DND-41 (cell line): ENCODE data around the gene PSMG1.
"Not testable (repeated sequence)": the region's sequence is repeated elsewhere in the genome, so short reads cannot be mapped to it uniquely, and the experiment has no call there.

Experiments used
- ATAC-seq: fragments of 200-7000 bp; cut with Tn5 transposase; 3 replicates; pipeline ENCODE4 v1.9.1; 2021; ENCODE audit warnings: low read depth; ENCODE audit not compliant: insufficient read depth
- DNase-seq: peaks from one replicate; pipeline ENCODE4 v3.0.0-alpha.2; 2020
- H2AFZ ChIP-seq: 2 replicates; pipeline ENCODE4 v1.6.0; 2012; ENCODE audit warnings: low read depth, low read length
- H3K27ac ChIP-seq: 2 replicates; pipeline ENCODE4 v1.5.1; 2012; ENCODE audit warnings: low read length, inconsistent platforms
- H3K27me3 ChIP-seq: fragments of 200-600 bp; sonication (generic); 2 replicates; pipeline ENCODE4 v1.6.0; 2012; ENCODE audit warnings: low read length, mild to moderate bottlenecking, inconsistent platforms; ENCODE audit not compliant: insufficient read depth, poor library complexity
- H3K36me3 ChIP-seq: 2 replicates; pipeline ENCODE4 v1.5.1; 2012; ENCODE audit warnings: low read length, inconsistent platforms; ENCODE audit not compliant: insufficient read depth
- H3K4me1 ChIP-seq: 2 replicates; pipeline ENCODE4 v1.5.1; 2012; ENCODE audit warnings: mild to moderate bottlenecking, low read length; ENCODE audit not compliant: insufficient read depth
- H3K4me2 ChIP-seq: 2 replicates; pipeline ENCODE4 v1.6.0; 2012; ENCODE audit warnings: mild to moderate bottlenecking, moderate library complexity, low read length, inconsistent platforms; ENCODE audit not compliant: insufficient read depth
- H3K4me3 ChIP-seq, 2 experiments: fragments of 200-600 bp in 1 of 2; shearing (Covaris generic) in 1 of 2; 2 replicates each; pipeline ENCODE4 v1.5.1; 2012 to 2016; ENCODE audit warnings: inconsistent platforms in 2 of 2, low read length in 2 of 2, mild to moderate bottlenecking in 2 of 2, low read depth in 1 of 2, moderate library complexity in 1 of 2
- H3K79me2 ChIP-seq: 2 replicates; pipeline ENCODE4 v1.6.0; 2012; ENCODE audit warnings: low read length, inconsistent platforms; ENCODE audit not compliant: insufficient read depth
- H3K9ac ChIP-seq: 2 replicates; pipeline ENCODE4 v1.6.0; 2012; ENCODE audit warnings: low read depth, mild to moderate bottlenecking, inconsistent platforms, low read length, moderate library complexity
- H3K9me3 ChIP-seq: 2 replicates; pipeline ENCODE4 v1.5.1; 2012; ENCODE audit warnings: low read length, moderate library complexity, mild to moderate bottlenecking, inconsistent platforms; ENCODE audit not compliant: insufficient read depth, severe bottlenecking
- H4K20me1 ChIP-seq: 2 replicates; pipeline ENCODE4 v1.6.0; 2012; ENCODE audit warnings: low read length; ENCODE audit not compliant: insufficient read depth
- CTCF ChIP-seq: IDR thresholded peaks from 2 replicates; pipeline ENCODE4 v1.5.1; 2012; ENCODE audit warnings: borderline replicate concordance, low read length, moderate library complexity, mild to moderate bottlenecking; ENCODE audit not compliant: poor library complexity, severe bottlenecking; ENCODE audit errors: extremely low read depth
- EZH2 ChIP-seq: IDR thresholded peaks from 3 replicates; pipeline ENCODE4 v1.6.1; 2012; ENCODE audit warnings: borderline replicate concordance, low read depth, mild to moderate bottlenecking, moderate library complexity, low read length, inconsistent platforms; ENCODE audit not compliant: severe bottlenecking

Gene PSMG1

GRCh38 chr21:39164523-39164922, 18.7 kb downstream of the PSMG1 start:
- Histone ChIP-seq H3K9me3 (peaks cover 12% of the 10 kb centered on the region), H3K36me3 (peaks cover 4% of the 10 kb centered on the region; the same call in 1 of the 2 replicates), H3K79me2 (no peaks in the 10 kb centered on the region), H3K4me2 (no peak overlapping the region), H2AFZ (no peak overlapping the region), H3K9ac (no peak overlapping the region), H3K27ac (no peak overlapping the region), H4K20me1 (no peaks in the 10 kb centered on the region), H3K4me3 (no peak overlapping the region), H3K4me1 (no peaks in the 10 kb centered on the region), H3K27me3 (no peaks in the 10 kb centered on the region)
- DNase-seq: no peak
- TF ChIP-seq CTCF (no peak), EZH2 (no peak)
- no peak for ATAC-seq

- no peaks in the 10 kb centered on the region for H4K20me1 ChIP-seq
- peaks cover 12% of the 10 kb centered on the region for H3K9me3 ChIP-seq
- DNase-seq (no peak), ATAC-seq (no peak)
- no peaks in the 10 kb centered on the region for H3K79me2 ChIP-seq
- no peaks in the 10 kb centered on the region for H3K36me3 ChIP-seq
- TF ChIP-seq CTCF: no peak
- no peak for TF ChIP-seq EZH2
- H3K4me3 ChIP-seq: no peak overlapping the region
- H3K4me1 ChIP-seq: no peaks in the 10 kb centered on the region
- no peak overlapping the region for H3K9ac ChIP-seq
- no peak overlapping the region for H3K27ac ChIP-seq
- no peak overlapping the region for H2AFZ ChIP-seq
- H3K4me2 ChIP-seq: no peak overlapping the region
- H3K27me3 ChIP-seq: no peaks in the 10 kb centered on the region
Observed at GRCh38 chr21:39161064-39161463, 22.2 kb downstream of the PSMG1 start.

- Histone ChIP-seq H3K4me2 (no peak overlapping the region), H3K36me3 (no peaks in the 10 kb centered on the region), H3K27ac (no peak overlapping the region), H3K9ac (no peak overlapping the region), H2AFZ (no peak overlapping the region), H3K79me2 (no peaks in the 10 kb centered on the region), H4K20me1 (no peaks in the 10 kb centered on the region), H3K27me3 (no peaks in the 10 kb centered on the region), H3K9me3 (peaks cover 6% of the 10 kb centered on the region), H3K4me3 (no peak overlapping the region), H3K4me1 (no peaks in the 10 kb centered on the region)
- no peak for TF ChIP-seq CTCF
- no peak for TF ChIP-seq EZH2
- no peak for ATAC-seq
- DNase-seq: no peak
Observed at GRCh38 chr21:39159342-39160063, 23.7 kb downstream of the PSMG1 start.

GRCh38 chr21:39157241-39157640, 26.0 kb downstream of the PSMG1 start:
- not testable (repeated sequence) for H3K27me3 ChIP-seq, DNase-seq, ATAC-seq, H3K4me3 ChIP-seq, H2AFZ ChIP-seq, H3K79me2 ChIP-seq, H3K27ac ChIP-seq, H3K9ac ChIP-seq, H3K36me3 ChIP-seq, H4K20me1 ChIP-seq, H3K4me1 ChIP-seq, H3K9me3 ChIP-seq, H3K4me2 ChIP-seq
